IPS-18c (cell line): ENCODE data around the gene TNFAIP8L2.
"Not testable (repeated sequence)": the region's sequence is repeated elsewhere in the genome, so short reads cannot be mapped to it uniquely, and the experiment has no call there.

ENCODE experiments used
- H3K4me3 ChIP-seq: 2 replicates; pipeline ENCODE4 v1.7.0; 2013; ENCODE audit warnings: low read depth, mild to moderate bottlenecking, low read length, moderate library complexity; ENCODE audit not compliant: insufficient read depth
- H3K9me3 ChIP-seq: one replicate; pipeline ENCODE4 v1.6.1; 2013; ENCODE audit warnings: mild to moderate bottlenecking, low read length, moderate library complexity; ENCODE audit not compliant: control insufficient read depth, insufficient read depth

TNFAIP8L2 gene

DNA sequence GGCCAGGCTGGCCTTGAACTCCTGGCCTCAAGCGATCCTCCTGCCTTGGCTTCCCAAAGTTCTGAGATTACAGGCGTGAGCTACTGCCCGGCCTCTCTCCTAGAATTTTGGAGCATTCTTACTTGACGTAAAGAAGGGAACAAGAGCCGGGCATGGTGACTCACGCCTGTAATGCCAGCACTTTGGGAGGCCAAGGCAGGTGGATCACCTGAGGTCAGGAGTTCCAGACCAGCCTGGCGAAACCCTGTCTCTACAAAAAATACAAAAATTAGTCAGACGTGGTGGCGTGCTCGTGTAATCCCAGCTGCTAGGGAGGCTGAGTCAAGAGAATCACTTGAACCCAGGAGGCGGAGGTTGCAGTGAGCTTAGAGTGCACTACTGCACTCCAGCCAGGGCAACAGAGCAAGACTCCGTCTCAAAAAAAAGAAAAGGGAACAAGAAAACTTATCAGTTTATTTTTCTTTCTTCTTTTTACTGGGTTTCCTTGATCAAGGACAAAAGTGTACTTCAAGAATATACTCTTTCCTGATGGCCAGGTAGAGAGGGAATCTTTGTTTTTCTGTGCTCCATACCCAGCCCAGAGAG is 49.0 kb downstream of the TNFAIP8L2 start:
- H3K4me3 ChIP-seq, H3K9me3 ChIP-seq: not testable (repeated sequence)
